Kidney glomerular epithelial cell (primary cell): Measurements from ENCODE around the gene VAMP2.

Experiments used
- DNase-seq: peaks from one replicate; lab custom pipeline; 2025; lab: John Stamatoyannopoulos, UW

Gene VAMP2

DNA sequence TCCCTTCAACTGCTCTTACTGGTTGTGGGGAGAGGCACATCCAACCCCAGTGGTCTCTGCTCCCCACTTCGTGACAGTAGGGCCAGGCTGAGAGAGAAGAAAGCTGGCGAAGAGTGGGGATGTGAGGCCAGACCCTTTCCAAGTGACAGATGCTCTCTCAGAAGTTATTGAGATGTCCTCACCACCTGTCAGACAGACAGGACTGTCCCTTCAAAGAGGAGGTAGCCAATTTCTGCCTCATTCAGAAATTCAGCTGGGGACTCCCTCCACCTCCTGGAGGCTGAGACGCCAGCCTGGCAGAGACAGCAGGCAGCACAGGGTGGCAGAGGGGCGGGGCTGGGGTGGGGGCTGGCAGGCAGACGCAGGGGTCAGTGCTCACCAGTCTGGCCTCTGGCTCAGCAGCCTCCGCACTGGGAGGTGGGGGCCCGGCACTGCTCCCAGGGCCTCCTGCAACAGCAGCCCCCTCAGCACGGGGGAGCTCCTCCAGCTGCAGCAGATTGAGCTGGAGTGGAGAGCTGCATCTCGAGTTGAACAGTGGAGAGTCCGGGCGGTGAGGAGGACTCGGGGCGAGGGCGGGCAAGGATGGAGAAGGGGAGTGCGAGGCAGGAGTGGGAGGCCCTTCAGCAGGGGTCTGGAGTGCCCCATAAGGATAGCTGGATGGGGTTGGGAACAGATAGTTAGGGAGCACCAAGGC lies 19.7 kb downstream of the VAMP2 start:
- DNase-seq: no peak

DNA sequence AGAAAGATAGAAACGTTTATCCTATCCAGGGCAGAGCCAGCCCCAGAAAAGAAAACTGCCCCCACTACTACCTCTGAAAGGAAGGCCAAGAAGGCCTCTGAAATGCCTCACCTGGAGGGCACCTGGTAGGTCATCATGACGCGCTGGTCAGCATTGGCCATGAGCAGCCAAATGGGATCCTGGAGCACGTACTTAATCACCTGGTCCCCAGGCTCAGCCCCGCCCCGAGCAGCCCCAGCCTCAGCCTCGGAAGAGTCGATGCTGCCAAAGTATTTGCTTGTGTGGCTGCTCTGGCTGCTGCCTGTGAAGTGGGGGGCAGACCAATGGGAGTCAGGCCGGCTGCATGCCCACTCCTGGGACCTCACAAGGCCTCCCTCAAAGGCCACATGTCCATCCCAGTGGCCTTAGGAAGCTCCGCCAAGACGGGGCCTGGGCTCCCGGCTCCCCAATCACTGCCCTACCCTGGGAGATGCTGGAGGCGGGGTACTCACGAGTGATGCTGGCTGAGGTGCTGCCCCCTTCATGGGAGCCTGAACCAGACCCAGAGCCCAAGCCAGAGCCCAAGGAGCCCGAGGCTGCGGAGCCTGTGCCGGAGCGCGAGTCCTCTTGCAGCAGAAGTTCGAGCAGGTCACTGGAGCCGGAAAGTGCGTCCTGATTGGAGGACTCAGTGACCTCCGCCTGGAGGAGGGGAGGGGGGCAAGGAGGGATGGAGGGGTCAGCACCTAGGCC lies 20.4 kb downstream of the VAMP2 start:
- DNase-seq: no peak

DNA sequence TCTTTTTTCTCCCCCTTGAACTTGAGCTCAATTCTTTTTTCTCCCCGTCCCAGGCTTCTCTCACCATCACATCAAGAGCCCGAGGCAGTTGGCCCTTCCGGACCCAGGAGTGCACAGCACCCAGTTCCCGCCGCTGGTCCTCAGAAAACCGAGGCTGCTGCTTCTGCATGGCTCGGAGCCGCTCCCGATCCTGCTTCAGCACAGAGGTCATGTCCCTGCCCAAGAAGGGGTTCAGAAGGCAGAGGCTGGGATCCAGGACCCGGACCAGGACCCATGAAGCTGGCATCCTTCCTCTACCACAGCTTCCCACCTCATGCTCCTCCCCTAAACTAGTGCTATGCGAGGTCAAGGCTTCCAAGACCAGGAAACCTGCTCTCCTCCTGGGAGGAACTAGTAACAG lies 21.0 kb downstream of the VAMP2 start:
- no peak for DNase-seq

DNA sequence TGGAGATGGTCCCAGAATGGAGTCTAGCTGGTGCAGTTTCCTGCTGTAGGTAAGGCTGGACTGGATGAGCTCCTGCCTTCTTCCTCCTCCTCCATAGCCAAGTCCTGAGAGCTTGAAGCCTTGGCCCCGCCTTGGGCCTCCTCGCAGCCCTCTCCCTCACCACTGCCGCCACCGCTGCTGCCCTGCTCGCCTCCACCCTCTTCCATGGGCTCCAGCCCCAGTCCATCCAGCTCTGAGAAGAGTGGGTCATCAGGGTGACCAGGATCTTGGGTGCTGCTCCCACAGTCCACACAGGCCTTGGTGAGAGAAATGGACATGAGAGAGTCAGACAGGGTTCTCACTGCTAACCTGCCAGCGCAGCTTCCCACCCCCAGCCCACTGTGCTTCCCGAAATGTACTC lies 21.7 kb downstream of the VAMP2 start:
- DNase-seq: no peak

DNA sequence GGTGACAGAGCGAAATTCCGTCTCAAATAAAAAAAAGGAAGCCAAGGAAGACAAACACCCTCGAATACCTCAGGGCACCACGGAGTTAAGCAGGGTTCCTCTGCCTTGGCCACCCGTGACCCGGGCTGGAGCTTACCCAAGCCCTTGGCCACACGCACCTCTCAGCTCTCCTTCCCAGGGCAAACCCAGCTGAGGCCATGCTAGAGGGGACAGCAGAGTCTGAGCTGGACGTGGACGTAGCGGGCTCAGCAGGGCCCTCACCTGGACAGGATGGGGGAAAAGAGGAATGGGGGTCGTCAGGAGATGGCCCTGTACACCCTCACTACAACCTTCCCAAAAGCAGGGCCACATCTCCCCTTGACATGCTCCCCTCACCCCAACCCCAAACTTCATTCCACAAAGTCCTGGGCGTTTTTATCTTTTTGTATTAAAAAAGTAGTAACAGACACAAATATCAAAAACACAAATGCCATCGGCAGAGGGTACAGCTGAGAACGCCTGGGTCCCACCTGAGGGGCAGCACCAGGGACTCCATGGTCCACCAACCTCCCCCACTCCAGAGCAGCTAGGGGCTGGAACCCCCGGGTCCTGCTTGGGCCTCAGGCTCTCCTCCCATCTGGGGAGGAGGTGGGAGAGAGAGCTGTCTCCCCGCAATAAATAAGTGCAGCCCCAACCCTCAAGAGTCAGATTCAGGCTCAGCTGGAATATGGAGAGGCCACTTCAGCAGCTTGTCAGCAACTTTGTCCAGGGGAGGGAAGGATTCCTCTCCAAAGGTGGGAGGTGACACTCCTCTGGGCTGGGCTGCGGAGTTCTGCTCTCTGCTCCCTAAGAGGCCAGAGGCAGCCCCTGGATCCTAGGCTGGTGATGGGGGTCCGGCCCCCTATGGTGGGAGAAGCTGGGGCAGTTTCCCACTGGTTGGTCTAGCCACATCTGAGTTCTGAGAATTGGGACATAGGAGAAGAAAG lies 22.4 kb downstream of the VAMP2 start:
- no peak for DNase-seq

DNA sequence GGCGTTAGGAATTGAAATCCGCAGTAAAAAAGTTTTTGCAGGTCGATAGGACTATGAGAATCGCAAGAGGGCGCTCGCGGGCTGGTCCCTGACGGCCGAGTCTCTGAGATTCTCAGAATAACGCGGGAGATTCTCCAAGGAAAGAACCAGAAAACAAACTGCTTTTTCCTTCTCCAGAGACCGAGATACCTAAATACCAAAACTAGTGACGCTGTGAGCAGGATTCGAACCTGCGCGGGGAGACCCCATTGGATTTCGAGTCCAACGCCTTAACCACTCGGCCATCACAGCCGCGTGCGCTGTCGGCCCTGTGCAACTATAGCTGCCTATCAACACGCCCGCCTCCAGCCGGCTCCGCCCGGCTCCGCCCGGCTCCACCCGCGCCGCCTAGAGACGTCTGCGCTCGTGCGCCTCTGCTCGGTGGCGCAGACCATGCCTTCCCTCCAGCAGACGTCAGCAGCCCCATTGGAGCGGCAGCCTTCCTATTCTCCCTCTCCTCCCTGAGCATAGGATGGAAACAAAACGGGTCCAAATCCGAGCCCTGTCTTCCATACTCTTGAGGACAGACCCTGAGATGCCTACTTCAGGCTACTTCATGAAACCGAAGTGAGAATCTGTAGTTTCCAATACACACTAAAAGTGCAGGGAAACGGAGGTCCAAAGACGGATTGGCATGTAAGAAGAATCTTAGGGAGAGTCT lies 23.9 kb downstream of the VAMP2 start:
- peak; percentile 98 for DNase-seq

DNA sequence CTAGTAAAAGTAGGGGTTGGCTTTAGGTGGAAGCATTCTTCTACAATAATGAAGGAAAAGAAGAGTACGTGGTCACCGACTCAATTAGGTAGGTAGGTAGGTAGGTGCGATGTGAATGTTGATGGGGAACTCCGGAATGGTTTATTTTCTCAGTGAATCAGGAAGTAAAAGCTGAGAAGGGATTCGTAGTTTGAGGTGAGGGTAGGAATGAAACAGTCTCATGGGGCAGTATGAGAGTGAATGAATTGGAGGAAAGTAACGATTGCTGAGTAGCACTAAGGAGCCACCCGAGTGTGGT lies 24.4 kb downstream of the VAMP2 start:
- no peak for DNase-seq

DNA sequence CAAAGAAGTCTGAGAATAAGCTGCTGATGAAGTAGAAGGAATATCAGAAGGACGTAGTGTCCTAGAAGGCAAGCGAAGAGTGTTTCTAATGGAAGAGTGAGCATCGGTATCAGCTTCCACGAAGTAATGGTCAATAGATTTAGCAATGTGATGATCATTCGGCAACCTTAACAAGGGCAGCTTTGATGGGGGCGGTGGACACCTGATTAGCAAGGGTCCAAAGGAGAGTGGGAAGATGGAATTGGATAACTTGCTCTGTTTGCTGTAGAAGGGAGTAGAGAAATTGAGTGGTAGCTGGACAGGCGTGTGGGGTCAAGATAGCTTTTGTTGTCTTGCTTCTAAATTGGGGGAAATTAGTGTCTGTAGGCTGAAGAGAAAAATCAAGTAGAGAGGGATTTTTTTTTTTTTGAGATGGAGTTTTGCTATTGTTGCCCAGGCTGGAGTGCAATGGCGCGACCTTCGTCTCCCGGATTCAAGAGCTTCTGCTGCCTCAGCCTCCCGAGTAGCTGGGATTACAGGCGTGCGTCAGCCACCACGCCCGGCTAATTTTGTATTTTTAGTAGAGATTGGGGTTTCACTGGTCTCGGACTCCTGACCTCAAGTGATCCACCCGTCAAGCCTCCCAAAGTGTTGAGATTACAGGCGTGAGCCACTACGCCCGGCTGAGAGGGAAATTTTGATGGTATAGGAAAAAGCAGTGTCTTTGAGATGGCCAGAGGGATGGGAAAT lies 24.9 kb downstream of the VAMP2 start:
- no peak for DNase-seq

DNA sequence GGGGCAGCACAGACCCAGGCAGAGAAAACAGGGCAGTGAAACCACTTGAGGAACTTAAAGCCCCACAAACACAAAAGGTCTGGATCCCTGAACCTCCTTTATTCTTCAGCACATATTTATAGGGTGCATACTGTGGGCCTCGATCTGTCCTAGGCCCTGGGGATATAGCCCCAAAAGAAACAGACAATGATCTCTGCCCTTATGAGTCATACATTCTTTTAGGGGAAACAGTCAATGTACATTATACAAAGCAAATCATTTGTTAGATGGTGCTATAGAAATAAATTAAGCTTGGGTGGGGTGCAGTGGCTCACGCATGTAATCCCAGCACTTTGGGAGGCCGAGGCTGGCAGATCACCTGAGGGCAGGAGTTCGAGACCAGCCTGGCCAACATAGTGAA lies 28.8 kb downstream of the VAMP2 start:
- DNase-seq: no peak

DNA sequence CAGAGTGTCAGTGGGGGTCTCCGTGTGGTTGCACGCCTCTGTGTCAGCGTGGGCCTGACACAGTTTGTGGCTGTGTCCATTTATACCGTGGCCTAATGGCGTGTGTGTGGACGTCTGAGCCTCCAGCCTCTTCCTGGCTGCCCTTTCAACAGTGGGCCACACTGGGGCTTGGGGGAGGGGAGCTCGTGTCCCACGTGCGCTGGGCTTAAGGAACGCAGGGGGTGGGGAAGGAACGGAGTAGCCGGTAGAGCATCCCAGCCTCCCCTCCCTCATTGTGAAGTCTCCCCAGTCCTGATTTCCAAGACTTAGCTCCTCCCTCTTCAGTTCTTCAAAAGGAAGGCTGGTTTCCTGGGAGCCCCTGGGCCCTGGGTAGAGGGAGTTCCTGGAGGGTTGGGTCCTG lies 29.3 kb downstream of the VAMP2 start:
- no peak for DNase-seq

DNA sequence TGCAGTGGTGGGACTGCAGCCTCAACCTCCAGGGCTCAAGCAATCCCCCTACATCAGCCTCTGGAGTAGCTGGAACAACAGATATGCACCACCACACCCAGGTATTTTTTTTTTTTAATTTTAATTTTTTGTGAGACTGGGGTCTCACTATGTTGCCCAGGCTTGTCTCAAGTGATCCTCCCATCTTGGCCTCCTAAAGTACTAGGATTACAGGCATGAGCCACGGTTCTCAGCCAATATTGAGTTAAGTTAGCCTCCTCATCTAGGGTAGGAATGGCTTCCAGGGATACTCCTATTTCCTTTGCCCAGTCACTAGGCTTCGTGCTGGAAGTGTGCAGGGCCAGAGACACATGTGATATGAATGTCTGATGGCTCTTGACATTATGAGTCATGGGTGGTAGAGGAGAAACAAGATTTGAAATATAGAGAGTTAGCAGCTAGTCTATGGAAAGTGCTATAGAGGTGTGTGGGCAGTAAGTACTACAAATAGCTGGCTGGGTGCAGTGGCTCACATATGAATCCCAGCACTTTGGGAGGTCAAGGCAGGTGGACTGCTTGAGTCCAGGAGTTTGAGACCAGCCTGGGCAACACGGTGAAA lies 30.8 kb downstream of the VAMP2 start:
- DNase-seq: no peak

DNA sequence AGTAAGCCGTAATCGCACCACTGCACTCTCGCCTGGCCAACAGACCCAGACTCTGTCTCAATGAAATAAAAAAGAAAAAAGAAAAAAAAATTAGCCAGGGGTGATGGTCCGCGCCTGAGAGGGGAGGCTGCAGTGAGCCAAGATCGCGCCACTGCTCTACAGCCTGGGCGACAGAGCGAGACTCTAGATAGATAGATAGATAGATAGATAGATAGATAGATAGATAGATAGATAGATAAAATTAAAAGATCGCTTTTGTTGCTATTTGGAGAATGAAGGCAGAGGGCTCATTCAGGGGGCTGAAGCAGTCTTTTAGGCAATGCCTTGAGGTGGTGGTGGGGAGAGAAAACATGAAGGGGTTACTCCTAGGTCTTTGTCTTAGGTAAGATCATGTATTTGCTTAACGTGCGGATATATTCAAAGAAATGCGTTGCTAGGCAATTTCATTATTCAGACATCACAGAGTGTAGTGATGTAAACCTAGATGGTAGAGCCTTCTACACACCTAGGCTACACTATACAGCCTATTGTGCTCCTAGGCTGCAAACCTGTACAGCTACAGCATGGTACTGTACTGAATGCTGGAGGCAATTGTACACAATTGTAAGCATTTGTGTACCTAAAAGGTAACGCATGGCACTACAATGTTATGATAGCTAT lies 34.5 kb downstream of the VAMP2 start:
- DNase-seq: no peak

DNA sequence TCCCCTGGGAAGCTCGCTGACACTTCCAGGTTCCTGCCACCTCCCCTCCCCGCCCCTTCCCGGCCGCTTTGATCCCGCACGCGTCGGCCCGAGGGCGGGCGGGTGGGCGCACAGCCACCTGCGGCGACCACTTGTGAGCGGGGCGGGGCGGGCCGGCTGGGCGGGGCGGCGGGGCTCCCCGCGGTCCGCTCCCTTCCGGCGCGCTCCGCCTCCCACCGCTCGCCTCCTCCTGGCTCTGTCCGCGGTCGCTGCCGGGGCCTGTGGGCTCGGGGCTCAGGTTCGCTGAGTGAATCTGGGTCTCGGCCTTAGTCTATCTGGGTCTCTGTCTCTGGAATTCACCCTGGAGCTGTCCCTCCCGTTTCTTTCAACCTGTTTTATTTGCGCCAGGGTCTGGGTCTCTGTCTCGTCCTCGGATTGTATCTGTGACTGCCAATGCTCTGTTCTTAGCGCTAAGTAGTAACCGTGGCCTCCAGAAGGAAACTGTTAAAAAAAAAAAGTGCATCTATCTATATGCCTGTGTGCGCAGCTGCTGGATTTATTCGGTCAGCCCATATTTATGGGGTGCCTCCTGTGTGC lies 36.2 kb downstream of the VAMP2 start:
- DNase-seq: peak; percentile 42

DNA sequence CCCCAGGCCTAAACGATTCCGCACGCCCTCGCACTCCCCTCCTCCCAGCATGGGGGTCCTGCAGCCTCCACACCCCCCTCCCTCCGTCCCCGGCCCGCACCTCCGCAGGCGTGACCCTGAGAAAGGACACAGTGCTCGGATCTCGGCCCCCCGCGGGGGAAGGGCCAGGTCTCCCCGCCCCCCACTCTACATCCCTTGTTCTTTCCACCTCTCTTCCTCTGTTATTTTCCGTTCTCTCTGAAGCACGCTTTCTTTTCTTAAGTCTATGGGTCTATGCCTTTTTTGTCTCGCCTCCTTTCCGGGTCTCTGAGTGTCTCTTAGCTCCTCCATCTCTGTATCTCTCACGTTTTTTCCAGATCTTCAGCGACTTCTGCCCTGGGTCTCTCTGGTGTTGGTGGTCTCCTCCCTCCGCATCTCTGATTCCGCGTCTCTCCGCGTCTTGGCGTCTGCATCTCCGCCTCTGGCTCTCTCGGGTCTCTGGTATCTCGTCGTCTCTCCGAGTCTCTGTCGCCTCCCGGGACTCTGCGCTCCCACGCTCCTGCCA lies 36.7 kb downstream of the VAMP2 start:
- DNase-seq: no peak

DNA sequence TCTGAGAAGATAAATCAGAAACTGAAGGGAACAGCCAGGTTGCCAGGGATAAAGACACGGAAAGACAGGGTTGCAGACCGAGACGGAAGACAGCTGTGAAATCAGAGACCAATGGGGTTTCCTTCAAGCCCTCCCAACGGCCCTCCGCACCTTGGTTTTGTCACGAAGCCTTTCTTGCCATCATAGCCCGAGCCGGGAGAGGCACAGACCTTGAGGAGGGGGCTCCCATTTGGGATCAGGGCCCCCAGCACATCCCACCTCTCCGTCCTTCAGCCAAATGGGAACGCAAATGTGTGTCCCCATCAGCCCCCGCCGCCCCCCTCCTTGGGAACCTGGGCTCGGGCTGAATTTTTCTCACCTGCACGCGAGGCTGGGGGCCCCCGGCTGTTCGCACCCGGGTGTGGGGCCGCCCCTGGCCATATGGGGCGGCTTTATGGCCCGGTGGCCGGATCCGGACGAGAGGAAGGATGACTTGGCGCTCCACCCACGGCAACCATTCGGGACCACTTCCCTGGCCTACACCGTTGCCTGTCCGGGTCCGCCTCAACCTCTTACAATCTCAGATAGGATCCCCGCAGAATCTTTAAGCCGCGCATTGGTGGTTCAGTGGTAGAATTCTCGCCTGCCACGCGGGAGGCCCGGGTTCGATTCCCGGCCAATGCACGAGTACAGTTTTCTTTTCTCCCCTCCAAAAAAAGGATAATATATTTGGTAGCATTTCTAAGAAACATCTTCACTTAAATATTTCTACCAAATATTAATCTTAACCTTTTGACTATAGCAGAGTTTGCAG lies 37.4 kb downstream of the VAMP2 start:
- peak; percentile 52 for DNase-seq

DNA sequence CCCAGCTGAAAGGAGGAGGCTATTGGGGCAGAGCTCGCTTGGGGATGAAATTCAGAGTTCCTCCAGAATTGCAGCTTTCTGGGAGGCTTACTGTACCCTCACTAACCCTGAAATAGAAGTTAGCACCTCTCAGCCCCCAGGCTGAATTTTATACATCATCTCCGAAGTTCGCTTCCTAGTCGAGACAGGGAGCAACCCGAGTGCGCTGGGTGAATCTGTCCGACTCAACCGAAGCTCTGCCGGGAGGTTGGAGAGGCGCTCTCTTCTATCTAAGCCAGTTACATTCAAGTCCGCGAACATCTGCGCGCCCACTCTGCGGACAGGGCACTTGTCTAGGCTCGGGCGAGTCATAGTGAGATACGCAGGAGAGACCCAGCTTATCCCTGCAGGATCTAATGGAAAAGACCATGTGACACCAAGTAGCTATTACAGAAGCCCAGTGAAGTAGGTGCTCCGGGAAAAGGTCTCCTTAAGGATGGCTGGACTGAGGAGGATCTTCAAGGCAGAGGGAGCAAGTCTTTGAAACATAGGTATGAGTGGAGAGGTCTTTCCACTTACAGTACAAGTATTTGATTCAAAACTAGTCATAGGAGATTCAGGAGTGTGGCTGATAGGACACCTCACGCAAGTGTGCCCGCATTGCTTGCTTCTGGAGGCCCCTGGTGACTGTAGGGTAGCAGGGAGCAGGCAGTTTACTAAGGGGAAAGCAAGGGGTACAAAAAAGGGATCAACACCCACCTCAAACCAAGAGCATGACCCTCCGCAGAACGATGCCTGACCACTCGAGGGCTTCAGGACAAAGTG lies 38.2 kb downstream of the VAMP2 start:
- DNase-seq: no peak

DNA sequence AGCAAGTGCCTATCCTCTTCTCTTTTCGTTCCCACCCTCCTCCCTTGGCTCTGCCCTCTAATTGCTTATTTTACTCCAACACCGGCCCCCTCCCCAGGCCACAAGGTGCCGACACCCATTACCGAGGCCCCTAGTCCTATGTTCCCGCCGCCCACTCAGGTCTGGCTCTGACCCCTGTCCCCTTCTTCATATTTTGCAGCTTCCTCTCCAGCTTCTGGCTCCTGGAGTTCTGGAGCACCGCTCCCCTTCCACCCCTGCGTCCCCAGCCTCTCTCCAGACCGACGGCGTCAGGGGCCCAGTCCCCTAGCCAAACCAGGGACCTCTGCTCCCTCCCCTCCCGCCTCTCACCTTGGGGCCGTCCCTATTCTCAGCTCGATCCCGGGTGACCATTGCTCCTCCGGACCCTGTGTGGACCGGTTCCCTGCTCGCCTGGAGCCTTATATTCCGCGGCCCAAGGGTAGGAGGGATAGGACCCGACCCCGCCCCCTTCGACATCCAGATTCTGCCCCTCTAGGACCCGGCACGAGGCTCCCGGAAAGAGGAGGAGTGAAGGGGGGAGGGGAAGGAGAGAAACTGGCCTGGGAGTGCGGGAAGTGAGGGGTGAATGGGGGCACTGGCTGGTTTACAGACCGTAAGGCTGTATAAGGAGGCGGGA lies 38.9 kb downstream of the VAMP2 start, which contains the start of gene HES7:
Gene HES7 (minus strand): TSS at position 412 of the 655 bp plus-strand sequence. CDS start 22 bp downstream, at position 390.
- no peak for DNase-seq
